Measurements from ENCODE around the gene IL19.

DNA sequence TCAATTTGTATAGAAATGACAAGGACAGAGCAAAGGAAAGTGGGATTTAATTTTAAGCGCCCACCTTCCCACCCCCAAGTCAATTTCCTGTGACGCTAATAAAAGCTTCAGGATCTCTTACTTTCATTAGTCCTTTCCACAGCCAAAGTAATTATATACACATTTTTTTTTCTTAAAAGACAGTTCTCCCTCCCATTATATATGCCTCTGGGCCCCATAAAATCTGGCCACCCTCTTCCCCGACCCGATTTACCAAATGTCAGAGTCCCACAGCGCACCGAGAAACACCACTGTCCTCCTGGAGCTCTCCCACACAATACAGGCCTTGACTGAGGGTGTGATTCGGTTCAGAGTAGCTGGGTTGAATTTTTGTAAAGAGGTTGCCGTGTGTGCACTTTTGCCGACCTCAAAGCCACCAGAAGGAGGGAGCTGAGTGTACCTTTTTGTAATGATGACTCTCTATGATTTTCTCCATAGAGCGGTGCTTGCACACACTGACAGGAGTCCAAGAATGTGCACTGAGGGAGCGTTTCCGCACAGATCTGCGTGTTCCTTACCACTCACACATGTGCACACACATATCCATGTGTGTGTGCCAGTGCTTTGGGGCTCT, 27.9 kb downstream of the IL19 start:
- TF ChIP-seq, protein P1, sequence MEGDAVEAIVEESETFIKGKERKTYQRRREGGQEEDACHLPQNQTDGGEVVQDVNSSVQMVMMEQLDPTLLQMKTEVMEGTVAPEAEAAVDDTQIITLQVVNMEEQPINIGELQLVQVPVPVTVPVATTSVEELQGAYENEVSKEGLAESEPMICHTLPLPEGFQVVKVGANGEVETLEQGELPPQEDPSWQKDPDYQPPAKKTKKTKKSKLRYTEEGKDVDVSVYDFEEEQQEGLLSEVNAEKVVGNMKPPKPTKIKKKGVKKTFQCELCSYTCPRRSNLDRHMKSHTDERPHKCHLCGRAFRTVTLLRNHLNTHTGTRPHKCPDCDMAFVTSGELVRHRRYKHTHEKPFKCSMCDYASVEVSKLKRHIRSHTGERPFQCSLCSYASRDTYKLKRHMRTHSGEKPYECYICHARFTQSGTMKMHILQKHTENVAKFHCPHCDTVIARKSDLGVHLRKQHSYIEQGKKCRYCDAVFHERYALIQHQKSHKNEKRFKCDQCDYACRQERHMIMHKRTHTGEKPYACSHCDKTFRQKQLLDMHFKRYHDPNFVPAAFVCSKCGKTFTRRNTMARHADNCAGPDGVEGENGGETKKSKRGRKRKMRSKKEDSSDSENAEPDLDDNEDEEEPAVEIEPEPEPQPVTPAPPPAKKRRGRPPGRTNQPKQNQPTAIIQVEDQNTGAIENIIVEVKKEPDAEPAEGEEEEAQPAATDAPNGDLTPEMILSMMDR (conservative IDR thresholded peaks at IDR 0.05; ENCODE audit: low read length), result no peak
- TF ChIP-seq EZH2phosphoT487 (IDR thresholded peaks at IDR 0.05; ENCODE audit: borderline replicate concordance), result no peak

Data from Loucy (cell line).